T-cell (primary cell): ENCODE data around the gene STAMBPL1. TPM values are rescaled to one million over a fixed set of nuclear protein-coding genes. Genes with fewer than 3 reads are reported as not detected.
A peak's percentile ranks its signal among the peaks of the same experiment; 100 is the strongest.

ENCODE experiments used
- ATAC-seq, 4 experiments: fragments of 200-7000 bp in 3 of 4; fragments of 150-1000 bp in 1 of 4; cut with Tn5 transposase; replicated peaks in 1 of 4; 1 replicate in 3 of 4; 2 replicates in 1 of 4; pipeline ENCODE4 v1.10.0; 2021; ENCODE audit warnings: moderate library complexity in 3 of 4, mild to moderate bottlenecking in 2 of 4, moderate number of reproducible peaks in 1 of 4
- CTCF ChIA-PET, 2 donors: fragments of 300-600 bp; sonication (Branson Sonifier 250); formaldehyde crosslinking; loops; one replicate each; lab custom pipeline; 2022; ENCODE audit warnings: antibody characterized with exemption in 2 of 2; lab: Charles Lee
- POLR2A ChIA-PET, 2 donors: fragments of 300-600 bp; sonication (Branson Sonifier 250); formaldehyde crosslinking; loops; one replicate each; lab custom pipeline; 2022; ENCODE audit warnings: antibody characterized with exemption in 2 of 2; lab: Charles Lee
- DNase-seq, 35 experiments: peaks; one replicate each; pipeline versions ENCODE4 v3.0.0 to v3.0.0-alpha.2; 2013 to 2023
- H3K27ac ChIP-seq: one replicate; pipeline ENCODE4 v1.5.1; 2013; ENCODE audit warnings: low read length
- H3K27me3 ChIP-seq, 2 experiments: replicated peaks in 1 of 2; 1 replicate in 1 of 2; 2 replicates in 1 of 2; pipeline versions ENCODE4 v1.6.1 to v1.7.0; 2013; ENCODE audit warnings: low read length in 1 of 2, mixed read lengths in 1 of 2; ENCODE audit not compliant: control insufficient read depth in 2 of 2, insufficient read depth in 2 of 2; ENCODE audit errors: extremely low read depth in 1 of 2
- H3K36me3 ChIP-seq, 2 donors: 1 replicate in 1 of 2; 2 replicates in 1 of 2; pipeline versions ENCODE4 v1.6.1 to v1.7.0; 2013; ENCODE audit warnings: low read length in 1 of 2; ENCODE audit not compliant: control insufficient read depth in 2 of 2, insufficient read depth in 1 of 2; ENCODE audit errors: extremely low read depth in 1 of 2
- H3K4me1 ChIP-seq, 2 experiments: 1 replicate in 1 of 2; 2 replicates in 1 of 2; pipeline versions ENCODE4 v1.6.1 to v1.7.0; 2013; ENCODE audit warnings: low read length in 2 of 2, mixed read lengths in 1 of 2; ENCODE audit not compliant: insufficient read depth in 2 of 2, control insufficient read depth in 1 of 2; ENCODE audit errors: extremely low read depth in 1 of 2
- H3K4me3 ChIP-seq, 2 donors: 1 replicate in 1 of 2; 2 replicates in 1 of 2; pipeline versions ENCODE4 v1.5.1 to v1.7.0; 2013; ENCODE audit warnings: mild to moderate bottlenecking in 2 of 2, low read length in 1 of 2, moderate library complexity in 1 of 2; ENCODE audit not compliant: control insufficient read depth in 1 of 2; ENCODE audit errors: extremely low read depth in 1 of 2
- H3K9me3 ChIP-seq: 2 replicates; pipeline ENCODE4 v1.7.0; 2013
- H3K27ac Mint-ChIP-seq, 2 donors: one replicate each; pipeline ENCODE4 v1.8.0; 2020 to 2021; ENCODE audit warnings: mild to moderate bottlenecking in 2 of 2, mixed read lengths in 2 of 2
- H3K27me3 Mint-ChIP-seq, 2 donors: one replicate each; pipeline ENCODE4 v1.8.0; 2021 to 2022; ENCODE audit warnings: mixed read lengths in 2 of 2
- H3K36me3 Mint-ChIP-seq: one replicate; pipeline ENCODE4 v1.8.0; 2021; ENCODE audit warnings: mixed read lengths
- H3K4me1 Mint-ChIP-seq, 3 donors: one replicate each; pipeline ENCODE4 v1.8.0; 2020 to 2022; ENCODE audit warnings: mixed read lengths in 3 of 3, mild to moderate bottlenecking in 1 of 3
- H3K4me3 Mint-ChIP-seq, 3 donors: one replicate each; pipeline ENCODE4 v1.8.0; 2020 to 2022; ENCODE audit warnings: mild to moderate bottlenecking in 3 of 3, mixed read lengths in 3 of 3, moderate library complexity in 3 of 3
- H3K9me3 Mint-ChIP-seq, 3 donors: one replicate each; pipeline ENCODE4 v1.8.0; 2020 to 2022; ENCODE audit warnings: mixed read lengths in 3 of 3
- WGBS: methylation state at CpG from one replicate; pipeline ENCODE4 v1.1.5; 2013; ENCODE audit warnings: missing lambda C conversion rate; ENCODE audit not compliant: insufficient coverage; 5-methylcytosine and 5-hydroxymethylcytosine counted together
- total RNA-seq, 35 experiments: library from RNA in 6 of 35; stranded (reverse) in 6 of 35; fragments of 120-200 nt in 1 of 35; gene quantifications; one replicate each; pipeline versions ENCODE4 v1.2.1 to v1.2.4 and lab custom pipeline; 2013 to 2026

STAMBPL1 gene
- total RNA-seq, 5 donors from 2014 or later (not counting 1 experiment from before 2014, with no cell fraction given), result 27.5 to 37.8 (median 34.5) TPM

DNA sequence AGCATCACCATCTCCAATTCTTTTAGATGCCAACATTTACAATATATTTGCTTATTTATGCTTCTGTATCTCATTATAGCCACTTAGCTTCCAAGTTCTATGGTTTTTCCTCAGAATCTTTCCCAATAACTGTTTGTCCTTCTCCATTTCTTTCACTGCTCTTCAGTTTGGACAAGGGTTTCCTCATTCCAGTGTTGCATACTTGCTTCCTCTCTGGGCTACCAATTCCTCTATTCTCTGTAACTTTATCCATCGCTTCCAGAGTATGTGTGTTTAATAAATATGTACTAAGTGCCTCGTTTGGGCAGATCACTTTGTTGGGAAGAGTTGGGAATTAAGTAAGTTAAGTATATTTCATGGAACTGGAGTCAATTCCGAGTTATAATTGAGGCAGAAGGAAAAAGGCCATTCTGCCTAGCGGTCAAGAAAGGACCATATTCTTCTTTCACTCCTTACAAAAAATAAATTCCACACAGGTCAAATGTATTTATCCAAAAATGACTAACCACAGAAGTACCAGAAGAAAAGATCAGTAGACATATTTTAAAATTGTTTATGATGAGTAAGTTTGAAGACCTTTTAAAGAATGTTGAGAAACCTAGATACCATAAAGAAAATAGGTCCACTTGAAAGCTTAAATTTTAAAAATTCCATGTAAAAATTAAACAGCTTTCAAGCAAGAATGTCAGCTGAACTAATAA is 10.8 kb downstream of the STAMBPL1 start:
- no peaks in the 10 kb centered on the region for H3K36me3 Mint-ChIP-seq
- Histone ChIP-seq H3K4me3 (no peak overlapping the region), H3K36me3 (no peaks in the 10 kb centered on the region), H3K27me3 (no peaks in the 10 kb centered on the region), H3K4me1 (peaks cover 18 to 19% of the 10 kb centered on the region in 2 experiments), H3K9me3 (no peaks in the 10 kb centered on the region), H3K27ac (no peak overlapping the region)
- H3K27ac Mint-ChIP-seq, result no peak overlapping the region
- ChIA-PET CTCF (no interaction called here), POLR2A (no interaction called here)
- peaks cover 61 to 81% (median 72%) of the 10 kb centered on the region in 3 donors for H3K4me1 Mint-ChIP-seq
- ATAC-seq, result no peak
- H3K9me3 Mint-ChIP-seq, result no peaks in the 10 kb centered on the region
- H3K27me3 Mint-ChIP-seq, result no peaks in the 10 kb centered on the region
- no CpG with 5 or more reads among the region's 4 CpGs for WGBS
- no peak overlapping the region for H3K4me3 Mint-ChIP-seq
- no peak for DNase-seq

DNA sequence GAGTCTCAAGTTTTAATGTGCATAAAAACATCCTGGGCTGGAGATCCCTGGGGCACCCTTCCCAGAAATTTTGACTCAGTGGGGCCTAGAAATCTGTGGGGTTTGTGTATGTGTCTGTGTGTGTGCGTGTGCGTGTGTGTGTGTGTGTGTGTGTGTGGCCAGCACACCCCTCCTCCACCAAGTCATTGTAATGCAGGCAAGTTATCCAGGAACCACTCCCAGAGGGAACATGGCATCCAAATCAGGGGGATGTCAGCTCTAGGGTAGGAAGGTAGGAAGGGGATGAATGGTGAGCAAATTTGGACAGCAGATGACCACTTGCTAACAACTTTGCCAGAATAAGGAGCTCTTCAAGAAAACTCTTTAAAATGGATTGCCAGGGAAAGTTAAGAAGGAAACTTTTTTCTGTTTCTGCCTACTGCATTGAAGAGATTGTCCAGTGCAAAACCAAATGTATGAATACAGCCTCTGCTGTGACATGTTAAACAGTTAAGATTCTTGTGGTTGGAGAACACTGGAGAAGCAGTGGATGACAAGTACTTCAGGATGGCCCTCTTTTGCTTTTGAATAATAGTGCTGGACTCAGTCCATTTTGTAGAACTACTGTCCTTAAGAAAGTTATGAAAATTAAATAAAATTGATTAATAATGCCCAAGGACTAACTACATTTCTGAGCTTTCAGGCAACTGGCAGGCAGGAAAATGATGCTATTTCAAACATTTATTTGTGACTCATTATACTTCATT is 12.3 kb downstream of the STAMBPL1 start:
- ChIA-PET CTCF (interaction anchor here in 1 of 2 donors (1.4 kb wide), 1 partner anchor 56 kb away, joined by 4 read pairs; no protein-coding TSS in a partner anchor), POLR2A (interaction anchor here (0.5 to 1.1 kb wide), 2 partner anchors 8 to 88 kb away, joined by 3 read pairs; no protein-coding TSS in a partner anchor)
- H3K27me3 Mint-ChIP-seq, result no peaks in the 10 kb centered on the region
- Histone ChIP-seq H3K4me3 (no peak overlapping the region), H3K9me3 (no peaks in the 10 kb centered on the region), H3K27ac (no peak overlapping the region), H3K4me1 (peaks cover 12 to 19% of the 10 kb centered on the region in 2 experiments), H3K36me3 (no peaks in the 10 kb centered on the region), H3K27me3 (no peaks in the 10 kb centered on the region)
- no peak overlapping the region for H3K27ac Mint-ChIP-seq
- peaks cover 69 to 81% (median 76%) of the 10 kb centered on the region in 3 donors for H3K4me1 Mint-ChIP-seq
- no peak overlapping the region for H3K4me3 Mint-ChIP-seq
- DNase-seq, result no peak
- no CpG with 5 or more reads among the region's 2 CpGs for WGBS
- peaks cover 3% of the 10 kb centered on the region for H3K36me3 Mint-ChIP-seq
- ATAC-seq, result no peak
- H3K9me3 Mint-ChIP-seq, result no peaks in the 10 kb centered on the region

DNA sequence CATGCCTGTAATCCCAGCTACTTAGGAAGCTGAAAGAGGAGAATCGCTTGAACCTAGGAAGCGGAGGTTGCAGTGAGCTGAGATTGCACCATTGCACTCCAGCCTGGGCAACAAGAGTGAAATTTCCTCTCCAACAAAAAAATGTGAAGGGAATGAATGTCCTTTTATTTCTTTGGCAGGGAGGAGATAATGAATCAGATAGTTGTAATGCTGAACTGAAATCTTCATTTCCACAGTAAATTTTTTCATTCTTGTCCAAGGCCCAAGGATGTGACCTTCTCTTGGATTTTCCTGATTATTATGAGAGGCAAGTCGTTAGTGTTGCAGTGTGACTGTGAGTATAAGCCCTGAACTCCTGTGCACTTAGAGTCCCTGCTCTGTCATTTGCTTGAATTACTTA is 13.6 kb downstream of the STAMBPL1 start:
- no CpG with 5 or more reads among the region's 3 CpGs for WGBS
- Mint-ChIP-seq H3K4me1 (peaks cover 65 to 77% (median 74%) of the 10 kb centered on the region in 3 donors), H3K4me3 (no peak overlapping the region), H3K36me3 (peaks cover 3% of the 10 kb centered on the region), H3K9me3 (no peaks in the 10 kb centered on the region), H3K27me3 (no peaks in the 10 kb centered on the region), H3K27ac (no peak overlapping the region)
- H3K27me3 ChIP-seq, result no peaks in the 10 kb centered on the region
- POLR2A ChIA-PET, result interaction anchor here in 1 of 2 donors (1.0 kb wide), 1 partner anchor 10 kb away, joined by 3 read pairs; no protein-coding TSS in a partner anchor
- H3K4me1 ChIP-seq, result peaks cover 8 to 13% of the 10 kb centered on the region in 2 experiments
- CTCF ChIA-PET, result interaction anchor here in 1 of 2 donors (0.6 kb wide), 1 partner anchor 24 kb away, joined by 3 read pairs; no protein-coding TSS in a partner anchor
- H3K27ac ChIP-seq, result no peak overlapping the region
- no peak for ATAC-seq
- no peak for DNase-seq
- H3K9me3 ChIP-seq, result no peaks in the 10 kb centered on the region
- no peaks in the 10 kb centered on the region for H3K36me3 ChIP-seq
- H3K4me3 ChIP-seq, result no peak overlapping the region

DNA sequence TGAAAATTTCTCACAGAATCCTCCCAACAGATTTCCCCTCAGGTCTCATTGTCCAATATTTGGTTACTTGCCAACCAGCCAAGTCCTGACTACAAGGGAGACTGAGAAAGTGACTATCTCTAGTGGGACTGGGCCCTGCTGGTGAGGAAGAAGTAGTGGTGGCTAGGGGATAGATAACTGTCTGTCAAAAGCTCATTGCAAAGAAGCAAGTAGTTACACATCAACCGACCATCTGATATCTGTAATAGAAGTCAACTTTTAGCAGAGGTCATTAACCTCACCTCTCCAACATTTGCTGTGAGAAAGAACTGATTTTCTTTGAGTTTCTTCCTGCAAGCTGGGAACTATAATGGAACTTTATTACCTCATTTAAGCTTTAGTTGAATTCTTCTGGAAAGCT is 15.2 kb downstream of the STAMBPL1 start:
- Histone ChIP-seq H3K4me3 (no peak overlapping the region), H3K4me1 (peaks cover 6 to 13% of the 10 kb centered on the region in 2 experiments), H3K36me3 (peaks cover 0 to 2% of the 10 kb centered on the region in 2 donors), H3K27me3 (no peaks in the 10 kb centered on the region), H3K9me3 (no peaks in the 10 kb centered on the region), H3K27ac (no peak overlapping the region)
- Mint-ChIP-seq H3K36me3 (peaks cover 8% of the 10 kb centered on the region), H3K27me3 (no peaks in the 10 kb centered on the region), H3K27ac (no peak overlapping the region), H3K9me3 (no peaks in the 10 kb centered on the region), H3K4me1 (peaks cover 57 to 74% (median 71%) of the 10 kb centered on the region in 3 donors), H3K4me3 (no peak overlapping the region)
- POLR2A ChIA-PET, result interaction anchor here (0.9 to 1.3 kb wide), 2 partner anchors 11 to 18 kb away, joined by 3 to 4 read pairs; no protein-coding TSS in a partner anchor
- CTCF ChIA-PET, result interaction anchor here (0.6 to 1.7 kb wide), 6 partner anchors 10 to 84 kb away, joined by 3 to 4 read pairs (median 3); partner anchors contain the start of gene STAMBPL1 (in 1 of the 2)
- WGBS, result no CpG with 5 or more reads among the region's 1 CpG
- no peak for DNase-seq
- no peak for ATAC-seq

DNA sequence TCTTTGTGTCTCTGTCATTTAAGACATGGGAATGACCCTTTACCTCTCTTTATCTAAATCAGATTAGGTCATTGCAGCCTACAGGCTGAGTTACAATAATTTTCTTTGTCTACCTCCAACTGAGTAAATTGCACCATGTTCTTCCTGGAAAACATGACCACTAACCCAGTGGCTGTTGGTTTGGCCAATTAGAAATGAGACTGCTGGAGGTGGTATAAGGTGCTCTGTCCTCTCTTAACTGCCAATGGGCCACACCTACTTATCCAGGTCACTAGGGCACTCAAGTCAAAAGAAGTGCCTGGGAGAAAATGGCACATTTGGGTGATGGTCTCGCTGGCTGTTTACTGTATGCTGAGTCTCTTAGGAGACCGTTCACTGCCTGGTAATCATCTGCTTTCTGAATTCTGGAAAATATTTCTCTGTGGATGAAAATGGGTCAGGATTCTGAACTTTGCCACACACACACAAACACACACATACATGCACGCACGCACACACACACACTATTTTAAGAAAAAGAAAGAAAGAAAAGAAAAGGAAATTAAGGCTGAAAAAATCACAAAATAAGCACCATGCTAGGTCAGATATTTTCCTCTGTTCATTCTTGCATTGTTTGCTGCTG is 16.4 kb downstream of the STAMBPL1 start:
- Histone ChIP-seq H3K27me3 (no peaks in the 10 kb centered on the region), H3K4me1 (peaks cover 5 to 13% of the 10 kb centered on the region in 2 experiments), H3K9me3 (no peaks in the 10 kb centered on the region), H3K27ac (no peak overlapping the region), H3K36me3 (peaks cover 0 to 3% of the 10 kb centered on the region in 2 donors), H3K4me3 (no peak overlapping the region)
- peaks cover 58 to 74% (median 74%) of the 10 kb centered on the region in 3 donors for H3K4me1 Mint-ChIP-seq
- peak overlapping the region in 1 of 3 donors; percentile 12 for H3K4me3 Mint-ChIP-seq
- WGBS, result no CpG with 5 or more reads among the region's 4 CpGs
- H3K27ac Mint-ChIP-seq, result peak overlapping the region; percentile 7 to 45
- ChIA-PET CTCF (interaction anchor here (1.1 to 1.7 kb wide), 2 partner anchors 11 to 61 kb away, joined by 3 to 4 read pairs; no protein-coding TSS in a partner anchor), POLR2A (interaction anchor here in 1 of 2 donors (0.8 kb wide), 1 partner anchor 303 kb away, joined by 3 read pairs; no protein-coding TSS in a partner anchor)
- H3K9me3 Mint-ChIP-seq, result no peaks in the 10 kb centered on the region
- H3K27me3 Mint-ChIP-seq, result no peaks in the 10 kb centered on the region
- peaks cover 12% of the 10 kb centered on the region for H3K36me3 Mint-ChIP-seq
- DNase-seq (no peak), ATAC-seq (no peak)
